NCI-H446 (cell line): ENCODE results near the gene TTC28.

Experiments used
- DNase-seq, 2 experiments: peaks; one replicate each; lab custom pipeline; 2025; lab: John Stamatoyannopoulos, UW

The TTC28 gene

DNA sequence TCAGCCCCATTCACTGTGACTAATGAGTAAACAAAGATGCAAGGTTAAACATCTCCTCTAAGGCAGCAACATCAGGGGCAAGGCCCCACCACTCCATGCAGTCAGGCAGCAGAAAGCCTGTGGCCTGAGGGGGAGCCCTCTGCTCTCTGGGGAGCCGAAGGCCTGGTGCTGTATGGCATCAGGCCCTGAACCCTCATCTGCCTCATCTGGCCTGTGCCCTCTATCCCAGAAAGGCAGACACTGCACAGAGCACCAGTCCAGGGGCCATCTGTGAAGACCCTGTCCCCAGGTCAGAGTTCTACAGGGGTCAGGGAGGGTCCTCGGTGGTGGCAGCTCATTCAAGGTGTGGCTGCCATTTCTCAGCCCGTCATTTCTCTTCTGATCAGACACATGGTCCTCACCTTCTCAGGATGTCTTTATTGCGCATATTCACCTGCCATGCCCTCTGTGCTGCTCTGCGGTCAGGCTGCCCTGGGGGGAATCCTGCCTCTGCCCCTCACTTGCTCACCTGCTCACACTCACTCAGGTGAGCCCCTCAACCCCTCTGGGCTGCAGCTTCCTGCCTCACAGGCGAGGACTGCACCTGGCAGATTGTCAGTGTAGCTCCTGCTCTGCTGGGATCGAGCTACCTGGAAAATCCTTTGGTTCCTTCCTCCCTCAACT lies 657.5 kb downstream of the TTC28 start:
- no peak for DNase-seq

DNA sequence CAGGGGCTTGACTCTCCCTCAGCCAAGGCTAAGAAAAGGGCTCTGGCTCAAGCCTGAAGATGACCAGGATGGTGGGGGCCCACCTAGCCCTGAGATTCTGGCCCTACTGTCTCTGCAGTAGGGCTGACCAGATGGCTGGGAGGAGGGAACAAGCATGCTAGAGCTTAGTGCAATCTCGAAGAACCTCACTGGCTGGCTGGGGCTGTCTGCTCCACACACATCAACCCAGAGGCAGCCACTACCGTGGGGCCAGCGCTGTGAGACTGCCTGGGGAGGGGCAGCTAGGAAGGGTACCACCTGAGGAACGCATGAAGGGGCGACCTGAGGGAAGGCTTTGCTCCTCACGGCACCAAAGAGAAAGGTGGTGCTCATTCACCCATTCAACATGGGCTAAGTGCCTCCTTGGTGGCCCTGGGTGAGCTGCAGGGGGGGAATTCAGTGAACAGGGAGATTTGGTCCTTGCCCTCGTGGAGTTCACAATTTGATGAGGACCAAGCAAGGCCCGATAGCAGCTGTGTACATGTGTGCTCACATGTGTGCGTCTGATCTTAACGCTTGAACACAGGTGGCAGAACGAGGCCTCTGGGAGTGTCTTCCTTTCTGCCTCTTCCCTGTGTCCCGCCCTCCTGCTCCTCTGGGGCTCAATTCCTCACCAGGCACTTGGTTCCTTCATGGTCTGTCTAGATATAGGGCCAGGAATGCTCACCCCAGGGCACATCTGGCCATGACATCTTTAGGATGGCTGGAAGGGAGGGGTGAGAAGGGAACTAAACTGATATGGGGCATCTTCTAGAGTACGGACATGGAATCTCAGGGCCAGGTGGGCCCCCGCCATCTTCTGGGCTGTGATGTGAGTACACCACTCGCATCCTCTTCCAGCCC lies 658.3 kb downstream of the TTC28 start:
- DNase-seq = peak in 1 of 2 experiments; percentile 27

DNA sequence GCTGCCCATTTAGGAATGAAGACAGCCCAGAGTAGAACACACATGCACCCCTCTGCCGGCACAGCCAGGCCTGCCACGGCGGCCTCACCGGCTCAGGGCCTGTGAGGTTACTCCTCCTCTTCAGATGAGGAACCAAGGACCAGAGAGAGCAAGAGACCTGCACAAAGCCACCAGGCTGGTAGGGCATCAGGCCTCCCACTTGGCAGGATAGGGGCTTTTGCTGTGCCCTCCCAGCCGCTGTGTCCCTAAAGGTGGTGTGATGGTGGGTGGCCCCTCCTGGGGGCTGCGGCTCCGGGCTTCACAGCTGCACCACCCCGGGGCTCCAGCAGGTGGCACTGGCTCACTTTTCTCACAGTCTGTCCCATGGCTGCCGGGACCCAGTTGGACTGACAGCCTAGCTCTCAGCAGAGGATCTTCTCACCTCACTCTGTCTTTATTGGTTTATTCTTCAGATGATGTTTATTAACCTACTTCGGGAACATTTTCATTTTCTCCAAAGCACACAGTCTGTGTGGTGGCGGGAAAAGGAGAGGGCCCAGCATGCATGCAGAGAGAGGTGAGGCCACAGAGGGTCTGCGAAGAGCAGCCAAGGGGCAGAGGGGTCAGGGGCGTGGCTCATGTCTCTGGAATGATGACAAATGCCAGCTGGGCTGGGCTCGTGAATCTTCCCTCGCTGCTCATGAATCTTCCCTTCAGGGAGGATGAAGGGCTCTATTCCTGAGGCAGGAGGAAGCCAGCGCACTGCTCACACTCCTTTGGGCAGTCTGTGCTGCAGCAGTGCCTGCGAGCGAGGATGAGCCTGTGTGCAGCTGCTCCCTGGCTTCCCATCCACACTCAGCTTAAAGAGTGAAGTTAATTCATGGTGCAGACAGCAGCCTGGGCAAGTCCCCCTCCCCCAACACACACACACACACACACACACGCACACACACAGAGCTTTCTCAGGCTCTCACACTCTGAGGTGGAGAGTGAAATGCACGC lies 659.5 kb downstream of the TTC28 start:
- DNase-seq = peak; percentile 58 to 78

DNA sequence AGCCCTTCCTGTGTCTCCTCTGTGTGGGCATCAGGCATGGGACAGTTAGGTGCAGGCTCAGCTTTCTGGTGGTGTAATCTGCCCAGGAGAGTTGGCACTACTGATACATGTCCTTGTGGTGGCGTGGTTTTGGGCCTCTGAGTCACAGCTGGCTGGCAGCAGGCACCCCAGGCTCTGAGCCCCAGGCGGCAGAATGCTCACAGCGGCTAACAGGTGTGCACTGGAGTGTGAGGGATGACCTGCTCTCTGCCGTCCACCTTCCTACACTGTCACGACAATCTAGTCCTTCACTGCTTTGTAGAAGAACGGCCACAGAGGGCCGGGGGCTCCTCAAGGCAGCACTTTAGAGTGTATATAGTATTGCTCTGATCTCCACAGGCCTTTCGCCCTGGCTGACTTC lies 660.3 kb downstream of the TTC28 start:
- DNase-seq = no peak

DNA sequence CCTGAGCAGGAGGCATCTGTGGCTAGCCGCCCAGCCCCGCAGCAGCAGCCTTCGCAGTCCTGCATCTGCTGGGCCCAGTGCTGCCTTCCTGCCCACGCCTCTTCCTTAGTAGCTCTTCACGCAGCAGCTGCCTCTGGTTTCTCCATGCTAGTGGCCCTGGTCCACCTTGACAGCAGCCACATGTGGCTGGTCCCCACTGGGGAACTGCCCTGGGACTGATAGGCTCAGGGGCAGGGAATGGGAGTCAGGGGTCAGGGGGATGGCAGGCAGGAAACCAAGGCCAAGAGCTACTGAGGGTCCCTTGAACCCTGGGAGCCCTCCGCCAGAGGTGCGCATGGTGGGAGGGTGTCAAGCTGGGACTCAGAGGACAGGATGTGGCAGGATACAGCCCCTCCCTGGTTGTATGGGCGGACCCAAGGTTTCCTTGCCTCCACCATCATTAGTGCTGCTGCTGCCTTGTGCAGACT lies 661.1 kb downstream of the TTC28 start:
- no peak for DNase-seq

DNA sequence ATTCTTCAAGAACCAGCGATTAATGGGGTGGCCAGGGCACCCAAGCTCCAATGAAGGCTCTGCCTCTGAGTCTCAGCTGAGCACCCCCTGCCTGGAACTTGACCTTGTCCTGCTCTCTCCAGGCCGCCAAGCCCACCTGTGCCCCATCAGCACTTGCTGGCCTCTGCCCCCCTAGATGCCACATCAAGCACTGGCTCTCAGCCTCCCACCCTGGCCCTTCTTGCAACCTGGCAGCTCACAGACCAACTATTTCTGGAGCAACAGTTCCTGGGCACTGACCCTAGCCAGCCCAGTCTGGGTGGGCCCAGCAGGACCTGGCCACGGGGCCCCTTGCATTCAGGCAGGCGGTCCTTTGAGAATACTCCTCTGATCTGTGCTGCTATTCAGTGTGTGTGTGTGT lies 661.8 kb downstream of the TTC28 start:
- no peak for DNase-seq

DNA sequence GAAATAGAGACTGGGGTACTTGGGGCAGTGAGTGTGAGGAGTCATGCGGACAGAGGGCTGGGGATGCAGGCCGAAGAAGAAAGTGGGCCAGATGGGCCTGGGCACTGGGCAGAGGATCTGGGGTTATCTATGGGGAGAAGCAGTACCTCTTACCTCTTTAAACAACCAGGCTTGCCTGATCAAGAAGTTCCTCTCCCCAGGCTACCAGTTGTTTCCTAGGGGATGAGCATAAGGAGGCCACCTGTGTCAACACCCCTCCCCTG lies 662.2 kb downstream of the TTC28 start:
- DNase-seq = no peak

DNA sequence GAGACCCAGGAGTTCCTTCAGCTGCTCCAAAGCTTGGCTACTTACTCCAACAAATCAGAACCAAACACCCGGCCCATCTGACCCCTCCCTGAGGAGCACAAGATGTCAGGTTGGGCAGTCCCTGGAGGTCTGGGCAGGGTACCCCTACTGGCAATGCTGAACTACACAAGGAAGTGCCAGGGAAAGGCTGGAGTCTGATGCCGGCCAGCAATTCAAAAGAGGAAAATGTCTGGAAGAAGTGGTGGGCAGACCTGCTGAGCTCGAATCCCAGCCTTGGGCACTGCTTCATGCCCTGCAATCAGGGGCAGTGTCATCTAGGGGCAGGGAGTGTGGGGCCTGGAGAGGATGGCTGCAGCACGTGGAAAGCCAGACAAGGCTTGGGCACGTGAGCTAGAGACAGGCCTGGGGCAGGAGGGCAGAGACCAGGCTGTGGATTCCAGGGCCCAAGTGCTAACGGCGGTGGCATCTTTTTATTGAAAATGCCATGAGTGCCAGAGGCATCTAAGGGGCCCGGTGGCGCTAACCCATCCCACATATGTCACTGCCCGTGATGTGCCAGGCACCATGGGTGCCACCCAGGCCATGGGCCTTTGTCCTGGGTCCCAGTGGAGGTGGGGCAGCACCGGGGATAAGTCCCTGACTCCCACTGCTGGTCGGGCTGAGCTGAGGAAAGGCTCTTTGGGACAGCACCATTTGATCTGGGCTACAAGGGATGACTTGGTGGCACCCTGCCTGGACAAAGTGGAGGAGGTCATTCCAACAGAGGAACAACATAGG lies 662.7 kb downstream of the TTC28 start:
- DNase-seq = no peak

DNA sequence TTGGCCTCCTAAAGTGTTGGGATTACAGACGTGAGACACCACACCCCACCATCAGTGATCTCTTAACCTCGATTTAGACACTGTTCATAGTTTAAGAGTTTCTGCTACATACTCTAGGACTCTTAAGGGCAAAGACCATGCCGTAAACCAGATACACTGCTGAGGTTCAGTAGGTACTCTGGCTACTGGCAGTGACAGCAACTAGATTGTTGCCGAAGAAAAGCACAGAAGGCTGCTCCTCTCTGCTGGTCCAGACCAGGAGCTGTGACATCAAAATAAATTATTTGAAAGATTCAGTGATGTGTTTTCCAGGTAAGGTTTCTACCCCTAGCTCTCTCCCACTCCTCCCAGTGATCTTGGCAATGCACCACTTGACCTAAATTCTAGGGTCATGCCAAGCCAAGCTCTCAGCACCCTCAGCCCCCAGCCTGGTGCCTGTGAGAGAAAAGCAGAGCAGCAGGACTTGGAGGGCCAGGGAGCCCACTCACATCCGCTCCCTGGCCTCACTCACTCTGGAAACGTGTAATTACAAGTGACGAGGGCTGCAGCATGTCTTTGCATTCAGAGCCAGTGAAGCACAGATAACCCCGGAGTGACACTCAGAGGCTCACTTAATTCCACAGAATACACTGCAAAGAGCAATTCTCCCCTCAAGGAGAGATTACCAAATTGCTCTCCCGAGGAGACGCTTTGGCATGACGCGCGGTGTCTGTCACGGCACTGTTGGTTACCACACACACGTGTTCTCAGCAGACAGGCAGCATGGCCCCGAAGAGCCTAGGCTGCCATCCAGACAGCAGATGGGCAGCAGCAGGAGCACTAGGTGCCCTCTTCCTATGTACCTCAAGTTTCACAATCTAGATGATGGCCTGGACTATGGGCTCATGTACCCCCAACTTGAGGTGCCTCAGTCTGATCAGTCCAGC lies 663.7 kb downstream of the TTC28 start:
- peak in 1 of 2 experiments; percentile 40 for DNase-seq

DNA sequence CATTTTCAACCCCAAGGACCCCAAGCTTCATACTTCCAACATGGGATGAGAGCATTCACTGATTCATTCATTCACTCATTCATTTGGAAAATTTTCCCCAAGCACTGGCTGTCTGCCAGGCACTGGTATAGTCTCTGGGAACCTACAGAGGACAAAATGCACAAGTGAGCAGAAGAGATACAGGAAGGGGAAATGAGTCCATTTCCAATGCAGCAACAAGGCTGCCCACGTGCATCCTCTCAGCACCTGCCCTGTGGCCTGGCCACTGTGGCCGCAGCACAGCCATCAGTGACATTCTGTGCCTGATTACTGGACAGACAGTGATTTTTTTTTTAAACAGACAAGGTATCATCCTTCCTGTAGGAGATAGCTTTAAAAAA lies 664.6 kb downstream of the TTC28 start:
- no peak for DNase-seq

DNA sequence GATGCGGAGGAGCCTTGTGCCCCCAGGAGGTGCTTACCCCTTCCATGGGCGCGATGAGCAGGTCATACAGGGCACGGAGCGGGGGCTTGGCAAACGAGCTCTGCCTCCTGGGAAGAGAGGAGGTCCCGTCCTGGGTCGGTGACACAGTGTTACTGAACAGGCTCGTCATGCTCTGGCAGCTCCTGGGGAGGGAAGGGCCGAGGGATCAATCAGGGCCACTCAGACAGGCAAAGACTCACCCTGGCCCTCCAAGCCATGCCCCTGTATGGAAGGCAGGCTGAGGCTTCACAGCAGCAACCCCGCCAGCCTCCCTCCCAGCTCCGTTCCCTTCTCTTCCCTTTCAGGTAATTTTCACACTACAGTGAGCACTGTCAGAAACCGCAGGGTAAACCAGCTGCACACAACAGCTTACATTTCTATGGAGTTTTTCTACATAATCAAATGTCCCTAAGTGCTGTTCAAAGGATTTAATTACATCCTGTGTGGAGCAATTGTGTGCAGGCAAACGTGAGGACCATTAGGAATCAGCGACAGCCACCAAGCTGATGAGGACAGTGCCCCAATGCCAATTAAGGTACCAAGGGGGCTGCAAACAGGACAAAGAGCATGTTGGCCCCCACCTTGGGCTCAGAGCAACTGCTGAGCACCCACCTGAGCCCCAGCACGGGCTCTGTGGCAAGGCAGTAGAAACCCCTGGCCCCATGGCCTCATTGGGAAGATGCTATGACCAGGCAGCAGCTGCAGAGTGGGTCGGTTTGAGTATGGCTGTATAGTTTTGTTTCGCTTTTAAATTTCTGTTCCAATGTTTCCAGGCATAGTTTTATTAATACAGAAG lies 665.2 kb downstream of the TTC28 start:
- DNase-seq = no peak

DNA sequence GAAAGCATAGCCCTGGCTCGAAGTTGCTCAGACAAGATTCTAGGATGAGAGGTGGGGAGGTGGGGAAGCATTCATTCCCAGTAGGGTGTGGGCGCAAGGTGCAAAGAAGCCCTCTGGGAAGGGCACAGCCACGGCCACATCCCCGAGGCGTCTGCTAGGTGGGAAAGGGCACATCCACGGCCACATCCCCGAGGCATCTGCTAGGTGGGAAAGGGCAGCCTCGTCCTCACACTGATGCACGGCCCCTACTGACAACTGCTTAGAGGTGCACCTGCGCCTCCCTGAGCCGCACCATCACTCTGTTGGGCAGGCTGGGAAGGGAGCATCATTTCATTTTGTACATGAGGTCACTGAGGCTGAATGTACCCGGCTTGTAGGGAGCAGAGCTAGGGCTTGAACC lies 666.0 kb downstream of the TTC28 start:
- no peak for DNase-seq

DNA sequence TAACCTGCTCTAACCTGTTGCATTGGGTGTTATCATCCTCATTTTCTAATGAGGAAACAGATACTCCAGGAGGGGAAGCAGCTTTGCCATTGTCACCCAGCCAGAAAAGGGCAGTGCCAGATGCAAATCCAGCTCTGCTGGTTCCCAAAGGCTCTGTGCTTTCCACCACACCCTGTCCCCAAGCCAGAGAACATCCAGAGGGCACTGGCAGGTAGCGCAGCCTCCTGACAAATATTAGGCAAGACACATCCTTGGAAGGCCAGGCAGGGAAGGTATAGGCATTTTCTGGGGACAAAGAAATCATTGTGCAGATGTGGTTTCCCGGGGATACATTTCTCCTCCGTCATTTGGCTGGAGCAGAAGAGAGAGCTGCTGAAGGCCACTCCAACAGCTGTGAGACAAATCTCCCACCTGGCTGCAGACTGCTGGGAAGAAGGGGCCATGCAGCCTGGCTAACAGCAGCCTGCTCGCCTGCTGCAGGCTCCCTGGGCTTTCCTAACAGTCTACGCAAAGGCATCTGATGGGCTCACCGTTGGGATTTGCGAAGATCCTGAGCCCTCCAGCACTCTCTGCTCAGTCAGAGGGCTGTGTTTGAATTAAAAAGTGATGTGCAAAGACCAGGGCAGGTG lies 666.7 kb downstream of the TTC28 start:
- no peak for DNase-seq

DNA sequence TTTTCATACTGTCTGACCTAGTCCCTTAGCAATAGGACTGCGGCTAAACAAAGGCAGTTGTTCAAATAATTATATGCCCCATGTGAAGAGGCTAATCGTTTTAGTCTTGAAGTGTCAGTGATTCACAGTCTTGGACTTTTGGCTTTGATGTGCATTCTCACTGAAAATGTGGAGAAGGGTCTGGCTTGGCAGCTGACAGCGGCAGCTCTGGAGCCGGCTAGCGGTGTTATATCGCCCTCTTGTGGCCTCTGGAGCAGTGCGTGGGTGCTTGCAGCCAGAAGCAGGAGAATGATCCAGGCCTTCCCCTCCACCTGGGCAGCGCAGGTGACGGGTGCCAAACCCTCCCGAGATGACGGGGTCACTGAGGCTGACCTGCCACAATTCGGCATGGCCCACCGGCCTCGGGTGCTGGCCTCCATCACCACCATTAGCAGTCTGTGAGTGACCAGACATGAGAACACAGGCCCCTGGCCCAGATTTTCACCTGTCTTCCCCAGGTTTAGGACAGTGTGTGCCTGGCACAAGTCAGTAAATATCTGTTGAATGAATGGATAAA lies 670.3 kb downstream of the TTC28 start:
- peak; percentile 83 to 90 for DNase-seq

DNA sequence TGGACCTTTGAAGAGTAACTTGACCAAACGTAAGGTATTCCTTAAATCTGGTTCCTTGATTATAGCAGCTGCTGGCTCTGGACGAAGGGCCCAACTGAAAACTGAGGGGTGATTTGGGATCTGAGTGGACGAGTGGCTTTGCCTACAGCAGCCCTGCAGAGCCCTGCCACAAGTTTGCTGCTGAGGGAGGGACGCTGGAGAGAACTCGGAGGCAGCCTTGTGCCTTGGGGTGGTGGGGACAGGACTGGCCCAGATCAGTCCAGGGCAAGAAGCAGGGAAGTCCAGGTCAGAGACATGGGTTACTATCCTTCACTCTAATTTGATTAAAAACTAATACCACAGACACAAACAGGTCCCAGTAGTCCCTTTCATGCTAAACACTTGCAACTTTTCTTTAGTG lies 671.0 kb downstream of the TTC28 start:
- no peak for DNase-seq

DNA sequence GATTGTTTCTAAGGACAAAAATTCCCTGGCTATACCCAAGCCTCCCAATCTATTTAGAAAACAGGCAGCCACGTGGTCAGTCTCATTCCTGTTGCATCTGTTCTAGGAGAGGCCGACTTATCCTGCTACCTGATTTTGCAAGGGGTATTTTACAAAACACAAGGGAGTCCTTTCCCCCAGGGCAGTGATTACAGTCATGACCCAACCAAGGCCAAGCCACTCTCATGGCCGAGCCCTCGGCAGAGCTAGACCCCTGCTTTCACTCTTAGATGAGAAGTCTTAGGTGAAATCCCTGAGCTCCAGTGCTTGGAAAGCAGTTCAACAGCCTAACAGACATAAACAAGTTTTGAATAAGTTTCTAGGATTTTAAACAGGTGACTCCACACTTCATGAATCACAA lies 671.6 kb downstream of the TTC28 start:
- no peak for DNase-seq

DNA sequence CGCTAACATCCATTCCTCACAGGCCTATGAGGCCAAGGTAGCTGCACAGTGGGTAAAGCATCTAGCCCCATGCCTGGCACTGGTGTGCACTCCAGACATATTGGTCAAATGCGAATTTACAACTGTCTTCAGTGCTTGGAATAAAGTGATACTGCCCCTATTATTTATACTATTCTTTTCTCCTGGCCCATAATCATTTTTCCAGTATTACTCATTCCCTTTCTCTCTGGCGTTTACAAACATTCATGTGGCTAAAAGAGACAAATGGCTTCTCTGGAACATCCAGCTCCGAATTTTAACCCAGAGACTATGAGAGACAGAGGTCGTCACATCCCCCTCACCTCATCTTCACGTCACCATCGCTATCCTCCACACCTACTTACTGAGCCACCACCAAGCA lies 673.4 kb downstream of the TTC28 start:
- no peak for DNase-seq

DNA sequence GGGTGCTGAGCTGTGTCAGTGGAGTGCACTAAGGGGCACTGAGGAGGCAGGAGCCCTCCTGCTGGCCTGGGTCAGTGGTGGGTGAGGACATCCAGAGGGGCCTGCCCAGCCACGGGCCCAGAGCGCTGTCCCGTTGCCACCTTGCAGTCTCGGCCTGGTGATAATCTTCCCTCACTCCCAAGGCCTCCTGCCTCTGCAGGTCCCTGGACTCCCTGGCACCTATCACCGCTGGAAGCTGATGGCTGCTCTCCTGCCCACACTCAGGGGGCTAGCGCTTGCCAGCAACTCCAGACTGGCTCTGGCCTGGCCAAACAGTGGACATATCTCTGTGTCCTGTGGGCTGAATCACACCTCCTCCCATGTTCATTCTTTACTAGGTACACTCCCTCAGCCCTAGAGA lies 674.1 kb downstream of the TTC28 start:
- no peak for DNase-seq

DNA sequence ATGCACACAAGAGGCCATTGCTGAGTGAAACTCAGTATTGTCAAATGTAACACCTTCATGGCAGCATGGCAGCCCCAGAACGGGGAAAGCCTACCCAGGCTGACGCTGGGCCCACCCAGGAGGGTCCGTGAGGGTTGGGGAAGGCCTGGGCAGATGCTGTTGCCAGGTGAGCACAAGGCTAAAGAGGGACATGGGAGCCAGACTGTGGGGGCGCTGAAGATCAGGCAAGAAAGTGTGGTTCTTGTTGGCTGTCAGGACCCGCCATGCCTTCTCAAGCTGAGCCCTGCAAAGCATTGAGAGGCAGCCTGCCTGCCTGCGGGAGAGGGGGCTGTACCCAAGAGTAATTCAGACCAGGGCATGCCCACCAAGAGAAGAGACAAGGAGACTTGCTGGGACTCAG lies 675.6 kb downstream of the TTC28 start:
- no peak for DNase-seq
